SK-N-SH (cell line): ENCODE measurements around the gene ZMYM2. TPM values are rescaled to one million over a fixed set of nuclear protein-coding genes. Genes with fewer than 3 reads are reported as not detected.
A peak's percentile ranks its signal among the peaks of the same experiment; 100 is the strongest.

Source experiments
- CTCF ChIA-PET: fragments of 300-600, 350-600 bp; formaldehyde crosslinking; extraction: SDS; loops from one replicate; lab custom pipeline; 2021; lab: Yijun Ruan, JAX
- POLR2A ChIA-PET: fragments of 350-600 bp; sonication (Branson Sonifier 250); formaldehyde crosslinking; extraction: SDS; loops from one replicate; lab custom pipeline; 2020; ENCODE audit warnings: antibody characterized with exemption, inconsistent platforms; lab: Yijun Ruan, JAX
- DNase-seq: peaks from one replicate; pipeline ENCODE4 v3.0.0; 2012
- H2AFZ ChIP-seq: fragments of 200-600 bp; sonication (generic); 2 replicates; pipeline ENCODE4 v1.8.1; 2016; ENCODE audit warnings: antibody characterized with exemption, mild to moderate bottlenecking, low read depth
- H3F3A ChIP-seq: fragments of 200-600 bp; sonication (generic); replicated peaks from 2 replicates; pipeline ENCODE3; 2016; ENCODE audit warnings: antibody characterized with exemption, mild to moderate bottlenecking; ENCODE audit not compliant: insufficient read depth
- H3K27ac ChIP-seq, 2 experiments: fragments of 200-500 bp in 1 of 2; fragments of 200-600 bp in 1 of 2; sonication (Bioruptor generic) in 1 of 2; sonication (generic), shearing (Covaris generic) in 1 of 2; 2 replicates each; pipeline versions ENCODE4 v1.5.1 to v1.6.1; 2014 to 2016; ENCODE audit warnings: low read depth in 2 of 2, inconsistent platforms in 1 of 2, low read length in 1 of 2, mild to moderate bottlenecking in 1 of 2, mixed read lengths in 1 of 2
- H3K27me3 ChIP-seq: fragments of 200-600 bp; sonication (generic), shearing (Covaris generic); 2 replicates; pipeline ENCODE4 v1.6.1; 2016; ENCODE audit warnings: mixed run types; ENCODE audit not compliant: insufficient read depth
- H3K36me3 ChIP-seq, 2 experiments: fragments of 200-500 bp in 1 of 2; fragments of 200-600 bp in 1 of 2; sonication (Bioruptor generic) in 1 of 2; sonication (generic) in 1 of 2; replicated peaks in 1 of 2; 2 replicates each; pipeline versions ENCODE3 to v1.5.1; 2014 to 2016; ENCODE audit warnings: low read length in 1 of 2, mild to moderate bottlenecking in 1 of 2; ENCODE audit not compliant: insufficient read depth in 2 of 2, control insufficient read depth in 1 of 2
- H3K4me1 ChIP-seq, 2 experiments: fragments of 200-500 bp in 1 of 2; fragments of 200-600 bp in 1 of 2; sonication (Bioruptor generic) in 1 of 2; sonication (generic), shearing (Covaris generic) in 1 of 2; 2 replicates each; pipeline versions ENCODE4 v1.5.1 to v1.6.1; 2014 to 2016; ENCODE audit warnings: low read depth in 1 of 2, low read length in 1 of 2, mixed run types in 1 of 2; ENCODE audit not compliant: insufficient read depth in 2 of 2, control insufficient read depth in 1 of 2
- H3K4me2 ChIP-seq: fragments of 200-600 bp; sonication (generic), shearing (Covaris generic); 2 replicates; pipeline ENCODE4 v1.6.1; 2017; ENCODE audit warnings: mixed run types
- H3K4me3 ChIP-seq, 2 experiments: fragments of 200-500 bp in 1 of 2; fragments of 200-600 bp in 1 of 2; sonication (Bioruptor generic) in 1 of 2; sonication (generic), shearing (Covaris generic) in 1 of 2; 2 replicates each; pipeline versions ENCODE4 v1.5.1 to v1.8.1; 2014 to 2016; ENCODE audit warnings: low read depth in 2 of 2, inconsistent platforms in 1 of 2, low read length in 1 of 2, mild to moderate bottlenecking in 1 of 2, mixed read lengths in 1 of 2, moderate library complexity in 1 of 2
- H3K79me2 ChIP-seq: fragments of 200-600 bp; sonication (generic); 2 replicates; pipeline ENCODE4 v1.8.1; 2017; ENCODE audit warnings: mild to moderate bottlenecking; ENCODE audit not compliant: insufficient read depth
- H3K9ac ChIP-seq: fragments of 200-600 bp; sonication (generic); 2 replicates; pipeline ENCODE4 v1.6.1; 2017; ENCODE audit warnings: mixed run types
- H3K9me2 ChIP-seq: fragments of 200-600 bp; sonication (generic); 2 replicates; pipeline ENCODE4 v1.6.1; 2017; ENCODE audit warnings: mixed run types
- H3K9me3 ChIP-seq: fragments of 200-600 bp; sonication (generic); 2 replicates; pipeline ENCODE4 v1.6.1; 2017; ENCODE audit warnings: mixed run types, mild to moderate bottlenecking, moderate library complexity
- H4K20me1 ChIP-seq: fragments of 200-600 bp; sonication (generic); 2 replicates; pipeline ENCODE4 v1.6.1; 2017; ENCODE audit warnings: mild to moderate bottlenecking, mixed run types; ENCODE audit not compliant: insufficient read depth
- CHD2 ChIP-seq: fragments of 150-350 bp; IDR thresholded peaks from 2 replicates; pipeline ENCODE4 v1.6.1; 2018; ENCODE audit warnings: low read length; ENCODE audit not compliant: partially characterized antibody
- ELF1 ChIP-seq: IDR thresholded peaks from 2 replicates; pipeline ENCODE4 v1.4.0; 2012
- FOXM1 ChIP-seq: IDR thresholded peaks from 2 replicates; pipeline ENCODE4 v1.4.0; 2012; ENCODE audit warnings: low read depth, mild to moderate bottlenecking
- GABPA ChIP-seq: IDR thresholded peaks from 2 replicates; pipeline ENCODE4 v1.4.0; 2012; ENCODE audit warnings: low read depth, mild to moderate bottlenecking
- MEF2A ChIP-seq: IDR thresholded peaks from 2 replicates; pipeline ENCODE4 v1.4.0; 2012; ENCODE audit warnings: low read depth, borderline replicate concordance
- MXI1 ChIP-seq: IDR thresholded peaks from 2 replicates; pipeline ENCODE4 v1.6.1; 2012; ENCODE audit warnings: mild to moderate bottlenecking, low read depth, low read length, improper control_type of control experiment
- NFIC ChIP-seq: IDR thresholded peaks from 2 replicates; pipeline ENCODE4 v1.4.0; 2012; ENCODE audit warnings: borderline replicate concordance
- POLR2AphosphoS5 ChIP-seq: IDR thresholded peaks from 2 replicates; pipeline ENCODE4 v1.6.1; 2012; ENCODE audit warnings: low read depth, low read length
- RAD21 ChIP-seq: IDR thresholded peaks from 2 replicates; pipeline ENCODE4 v1.6.1; 2012; ENCODE audit warnings: mild to moderate bottlenecking, low read length
- RCOR1 ChIP-seq: fragments of 150-350 bp; IDR thresholded peaks from 2 replicates; pipeline ENCODE4 v1.6.1; 2017; ENCODE audit warnings: antibody characterized with exemption, low read length
- RXRA ChIP-seq: IDR thresholded peaks from 2 replicates; pipeline ENCODE4 v1.4.0; 2012; ENCODE audit warnings: low read depth, mild to moderate bottlenecking, borderline replicate concordance
- SMC3 ChIP-seq: IDR thresholded peaks from 2 replicates; pipeline ENCODE4 v1.6.1; 2012; ENCODE audit warnings: low read depth, low read length, improper control_type of control experiment
- TCF12 ChIP-seq: IDR thresholded peaks from 2 replicates; pipeline ENCODE4 v1.4.0; 2012
- TEAD4 ChIP-seq: IDR thresholded peaks from 2 replicates; pipeline ENCODE4 v1.4.0; 2012; ENCODE audit warnings: mild to moderate bottlenecking, borderline replicate concordance; ENCODE audit not compliant: insufficient read depth
- YY1 ChIP-seq: IDR thresholded peaks from 2 replicates; pipeline ENCODE4 v1.4.0; 2012; ENCODE audit warnings: low read depth, mild to moderate bottlenecking
- WGBS: methylation state at CpG from one replicate; pipeline ENCODE4 v1.1.6; 2017; ENCODE audit warnings: low lambda C conversion rate; 5-methylcytosine and 5-hydroxymethylcytosine counted together
- polyA plus RNA-seq, 3 experiments: library from polyadenylated mRNA; depleted of rRNA; stranded (reverse); fragments of >200 nt; gene quantifications; 2 replicates each; pipeline ENCODE4 v1.2.3, GENCODE V29; 2012
- TF ChIP-seq, protein P1 (sequence below): IDR thresholded peaks from 2 replicates; pipeline ENCODE4 v1.6.1; 2012; ENCODE audit warnings: mild to moderate bottlenecking, low read depth, low read length, moderate library complexity
- TF ChIP-seq, protein P2 (sequence below): IDR thresholded peaks from 2 replicates; pipeline ENCODE4 v1.4.0; 2012; ENCODE audit warnings: low read depth, borderline replicate concordance
- TF ChIP-seq, protein P3 (sequence below): fragments of 200-600 bp; sonication (generic); IDR thresholded peaks from 2 replicates; pipeline ENCODE4 v1.6.1; 2017; ENCODE audit warnings: antibody characterized with exemption, mild to moderate bottlenecking, moderate library complexity

The ZMYM2 gene
- polyA plus RNA-seq, 1 of the 3 experiments (the other 2 are of a cell fraction) = 11.5 TPM

DNA sequence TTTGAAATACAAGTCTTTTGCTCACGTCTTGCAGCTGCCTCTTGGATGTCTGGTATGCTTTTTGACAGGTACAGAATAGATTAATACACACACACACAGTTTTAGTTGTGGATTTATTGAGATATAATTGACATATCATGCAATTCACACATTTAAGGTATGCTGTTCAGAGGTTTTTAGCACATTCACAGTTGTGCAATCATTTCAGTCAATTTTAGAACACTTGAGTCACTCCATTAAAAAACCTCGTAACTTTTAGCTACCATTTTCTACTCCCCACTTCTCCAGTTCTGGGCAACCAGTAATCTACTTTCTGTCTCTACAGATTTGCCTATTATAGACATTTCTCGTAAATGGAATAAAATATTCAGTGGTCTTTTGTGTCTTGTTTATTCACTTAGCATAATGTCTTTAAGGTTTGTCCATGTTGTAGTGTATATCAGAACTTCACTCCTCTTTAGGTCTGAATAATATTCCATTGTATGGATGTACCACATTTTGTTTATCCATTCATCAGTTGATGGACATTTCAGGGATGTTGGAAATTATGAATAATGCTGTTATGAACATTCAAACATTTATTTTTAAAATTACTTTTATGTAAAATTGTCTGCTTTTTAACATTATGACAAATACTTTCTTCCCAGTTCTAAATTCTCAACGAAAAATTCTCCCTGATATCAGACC is 2.5 kb upstream of the ZMYM2 start:
- CTCF ChIA-PET = interaction anchor here (0.9 to 1.1 kb wide), 3 partner anchors 9 to 39 kb away, joined by 3 to 11 read pairs (median 3); no protein-coding TSS in a partner anchor
- H3K4me3 ChIP-seq = no peak overlapping the region
- H3K4me2 ChIP-seq = no peak overlapping the region
- POLR2A ChIA-PET = no interaction called here
- TF ChIP-seq POLR2AphosphoS5 (no peak), NFIC (no peak), GABPA (no peak), RAD21 (no peak), YY1 (no peak), MXI1 (no peak)
- TF ChIP-seq, all 33 proteins: peak for 0
- no peak overlapping the region for H2AFZ ChIP-seq
- H3K79me2 ChIP-seq = peaks cover 18% of the 10 kb centered on the region
- H3K27ac ChIP-seq = no peak overlapping the region
- peaks cover 20% of the 10 kb centered on the region for H3F3A ChIP-seq
- DNase-seq = no peak
- no peaks in the 10 kb centered on the region for H3K9me3 ChIP-seq
- WGBS = 87% methylated on average over 4 of the region's 4 CpGs
- H3K9me2 ChIP-seq = no peaks in the 10 kb centered on the region
- peaks cover 7% of the 10 kb centered on the region in 2 experiments for H3K36me3 ChIP-seq
- H4K20me1 ChIP-seq = peaks cover 8% of the 10 kb centered on the region
- H3K27me3 ChIP-seq = no peaks in the 10 kb centered on the region
- peaks cover 7 to 8% of the 10 kb centered on the region in 2 experiments; a peak in 2 of 4 replicates for H3K4me1 ChIP-seq
- no peak overlapping the region for H3K9ac ChIP-seq

DNA sequence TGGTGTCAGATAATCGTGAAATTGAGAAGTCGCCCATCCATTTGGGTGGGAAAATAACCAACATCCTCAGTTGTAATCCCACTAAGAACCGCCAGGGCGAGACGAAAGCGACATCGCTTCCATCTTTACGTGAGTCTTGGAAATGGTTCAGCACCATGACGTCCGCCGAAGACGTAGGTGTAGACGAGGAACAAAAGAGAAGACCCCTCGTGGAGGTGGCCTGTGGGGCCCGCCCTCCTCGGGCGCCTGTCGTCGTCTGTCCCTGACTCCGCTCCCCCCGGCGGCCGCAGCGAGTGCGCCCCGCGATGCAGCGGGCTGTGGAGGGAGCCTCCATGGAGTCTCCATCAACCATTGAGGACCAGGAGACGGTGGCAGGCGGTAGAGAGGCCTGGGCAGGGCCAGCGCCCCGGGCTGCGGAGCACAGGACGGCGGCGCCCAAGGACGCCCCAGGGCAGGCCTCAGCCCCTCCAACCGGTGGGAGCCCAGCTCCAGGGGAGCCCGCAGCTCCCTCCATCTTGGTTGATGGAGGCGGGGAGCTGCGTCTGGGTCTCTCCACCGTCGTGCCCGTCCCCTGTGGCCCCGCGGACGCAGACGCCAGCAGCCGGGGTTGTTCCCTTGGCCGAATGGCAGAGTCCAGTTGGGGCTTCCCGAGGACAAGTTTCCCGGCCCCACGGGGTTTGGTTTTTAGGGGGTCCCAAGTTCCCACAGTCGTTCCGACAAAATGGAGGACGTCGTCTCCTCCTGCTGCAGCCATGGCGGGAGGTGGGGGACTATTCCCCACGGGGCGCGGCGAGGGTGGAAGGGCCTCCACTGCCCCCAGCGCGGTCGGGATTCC is 990 bp upstream of the ZMYM2 start:
- DNase-seq = peak; percentile 66
- Histone ChIP-seq H3K79me2 (peaks cover 33% of the 10 kb centered on the region), H3K36me3 (peaks cover 19% of the 10 kb centered on the region in 2 experiments), H3K4me1 (peaks cover 17 to 19% of the 10 kb centered on the region in 2 experiments; a peak in 3 of 4 replicates), H3K27ac (peak overlapping the region; percentile 82 to 98), H4K20me1 (peaks cover 21% of the 10 kb centered on the region), H3K9me3 (no peaks in the 10 kb centered on the region), H3K27me3 (no peaks in the 10 kb centered on the region), H3K4me2 (peak overlapping the region; percentile 74), H3F3A (peaks cover 20% of the 10 kb centered on the region), H3K9ac (peak overlapping the region; percentile 70; the same call in 1 of the 2 replicates), H2AFZ (peak overlapping the region; percentile 79), H3K4me3 (peak overlapping the region; percentile 46 to 67), H3K9me2 (no peaks in the 10 kb centered on the region)
- POLR2A ChIA-PET = interaction anchor here (1.6 kb wide), 1 partner anchor 94 kb away, joined by 11 read pairs; the partner anchor contains the start of gene ZMYM5
- WGBS = 4% methylated on average over 21 of the region's 65 CpGs
- CTCF ChIA-PET = no interaction called here
- no peak for TF ChIP-seq MEF2A
- no peak for TF ChIP-seq SMC3
- TF ChIP-seq, protein P1, sequence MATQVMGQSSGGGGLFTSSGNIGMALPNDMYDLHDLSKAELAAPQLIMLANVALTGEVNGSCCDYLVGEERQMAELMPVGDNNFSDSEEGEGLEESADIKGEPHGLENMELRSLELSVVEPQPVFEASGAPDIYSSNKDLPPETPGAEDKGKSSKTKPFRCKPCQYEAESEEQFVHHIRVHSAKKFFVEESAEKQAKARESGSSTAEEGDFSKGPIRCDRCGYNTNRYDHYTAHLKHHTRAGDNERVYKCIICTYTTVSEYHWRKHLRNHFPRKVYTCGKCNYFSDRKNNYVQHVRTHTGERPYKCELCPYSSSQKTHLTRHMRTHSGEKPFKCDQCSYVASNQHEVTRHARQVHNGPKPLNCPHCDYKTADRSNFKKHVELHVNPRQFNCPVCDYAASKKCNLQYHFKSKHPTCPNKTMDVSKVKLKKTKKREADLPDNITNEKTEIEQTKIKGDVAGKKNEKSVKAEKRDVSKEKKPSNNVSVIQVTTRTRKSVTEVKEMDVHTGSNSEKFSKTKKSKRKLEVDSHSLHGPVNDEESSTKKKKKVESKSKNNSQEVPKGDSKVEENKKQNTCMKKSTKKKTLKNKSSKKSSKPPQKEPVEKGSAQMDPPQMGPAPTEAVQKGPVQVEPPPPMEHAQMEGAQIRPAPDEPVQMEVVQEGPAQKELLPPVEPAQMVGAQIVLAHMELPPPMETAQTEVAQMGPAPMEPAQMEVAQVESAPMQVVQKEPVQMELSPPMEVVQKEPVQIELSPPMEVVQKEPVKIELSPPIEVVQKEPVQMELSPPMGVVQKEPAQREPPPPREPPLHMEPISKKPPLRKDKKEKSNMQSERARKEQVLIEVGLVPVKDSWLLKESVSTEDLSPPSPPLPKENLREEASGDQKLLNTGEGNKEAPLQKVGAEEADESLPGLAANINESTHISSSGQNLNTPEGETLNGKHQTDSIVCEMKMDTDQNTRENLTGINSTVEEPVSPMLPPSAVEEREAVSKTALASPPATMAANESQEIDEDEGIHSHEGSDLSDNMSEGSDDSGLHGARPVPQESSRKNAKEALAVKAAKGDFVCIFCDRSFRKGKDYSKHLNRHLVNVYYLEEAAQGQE = no peak
- TF ChIP-seq FOXM1 = no peak
- TF ChIP-seq YY1 = peak; percentile 83
- peak; percentile 19 for TF ChIP-seq CHD2
- no peak for TF ChIP-seq TEAD4
- TF ChIP-seq, protein P2, sequence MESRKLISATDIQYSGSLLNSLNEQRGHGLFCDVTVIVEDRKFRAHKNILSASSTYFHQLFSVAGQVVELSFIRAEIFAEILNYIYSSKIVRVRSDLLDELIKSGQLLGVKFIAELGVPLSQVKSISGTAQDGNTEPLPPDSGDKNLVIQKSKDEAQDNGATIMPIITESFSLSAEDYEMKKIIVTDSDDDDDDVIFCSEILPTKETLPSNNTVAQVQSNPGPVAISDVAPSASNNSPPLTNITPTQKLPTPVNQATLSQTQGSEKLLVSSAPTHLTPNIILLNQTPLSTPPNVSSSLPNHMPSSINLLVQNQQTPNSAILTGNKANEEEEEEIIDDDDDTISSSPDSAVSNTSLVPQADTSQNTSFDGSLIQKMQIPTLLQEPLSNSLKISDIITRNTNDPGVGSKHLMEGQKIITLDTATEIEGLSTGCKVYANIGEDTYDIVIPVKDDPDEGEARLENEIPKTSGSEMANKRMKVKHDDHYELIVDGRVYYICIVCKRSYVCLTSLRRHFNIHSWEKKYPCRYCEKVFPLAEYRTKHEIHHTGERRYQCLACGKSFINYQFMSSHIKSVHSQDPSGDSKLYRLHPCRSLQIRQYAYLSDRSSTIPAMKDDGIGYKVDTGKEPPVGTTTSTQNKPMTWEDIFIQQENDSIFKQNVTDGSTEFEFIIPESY = no peak
- no peak for TF ChIP-seq RCOR1
- no peak for TF ChIP-seq ELF1
- no peak for TF ChIP-seq RXRA
- TF ChIP-seq, protein P3, sequence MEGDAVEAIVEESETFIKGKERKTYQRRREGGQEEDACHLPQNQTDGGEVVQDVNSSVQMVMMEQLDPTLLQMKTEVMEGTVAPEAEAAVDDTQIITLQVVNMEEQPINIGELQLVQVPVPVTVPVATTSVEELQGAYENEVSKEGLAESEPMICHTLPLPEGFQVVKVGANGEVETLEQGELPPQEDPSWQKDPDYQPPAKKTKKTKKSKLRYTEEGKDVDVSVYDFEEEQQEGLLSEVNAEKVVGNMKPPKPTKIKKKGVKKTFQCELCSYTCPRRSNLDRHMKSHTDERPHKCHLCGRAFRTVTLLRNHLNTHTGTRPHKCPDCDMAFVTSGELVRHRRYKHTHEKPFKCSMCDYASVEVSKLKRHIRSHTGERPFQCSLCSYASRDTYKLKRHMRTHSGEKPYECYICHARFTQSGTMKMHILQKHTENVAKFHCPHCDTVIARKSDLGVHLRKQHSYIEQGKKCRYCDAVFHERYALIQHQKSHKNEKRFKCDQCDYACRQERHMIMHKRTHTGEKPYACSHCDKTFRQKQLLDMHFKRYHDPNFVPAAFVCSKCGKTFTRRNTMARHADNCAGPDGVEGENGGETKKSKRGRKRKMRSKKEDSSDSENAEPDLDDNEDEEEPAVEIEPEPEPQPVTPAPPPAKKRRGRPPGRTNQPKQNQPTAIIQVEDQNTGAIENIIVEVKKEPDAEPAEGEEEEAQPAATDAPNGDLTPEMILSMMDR = peak; percentile 67
- no peak for TF ChIP-seq TCF12
- no peak for TF ChIP-seq GABPA
